Lower leg skin (tissue), 4 donors: ENCODE results near the gene CYTH1. TPM values are rescaled to one million over a fixed set of nuclear protein-coding genes. Genes with fewer than 3 reads are reported as not detected.
A peak's percentile ranks its signal among the peaks of the same experiment; 100 is the strongest.
"Not testable (repeated sequence)": the region's sequence is repeated elsewhere in the genome, so short reads cannot be mapped to it uniquely, and the experiment has no call there.

ENCODE experiments used
- DNase-seq, 2 donors: peaks; one replicate each; pipeline ENCODE4 v3.0.0-alpha.2; 2019; ENCODE audit warnings: low spot score in 2 of 2
- H3K4me3 ChIP-seq: fragments of 200-600 bp; sonication (generic); 2 replicates; pipeline ENCODE4 v1.5.1; 2017; ENCODE audit warnings: mild to moderate bottlenecking, low read depth; ENCODE audit not compliant: poor library complexity, severe bottlenecking
- POLR2A ChIP-seq, 2 donors: fragments of 450-650 bp; IDR thresholded peaks; one replicate each; pipeline ENCODE4 v1.6.1; 2016 to 2017; ENCODE audit warnings: antibody characterized with exemption in 2 of 2, mild to moderate bottlenecking in 1 of 2, moderate library complexity in 1 of 2
- WGBS, 2 donors: methylation state at CpG; one replicate each; pipeline ENCODE4 v1.1.5; 2018; 5-methylcytosine and 5-hydroxymethylcytosine counted together
- intact Hi-C: fragments of 100-400 bp; cut with DNase I; formaldehyde crosslinking; loops from one replicate; pipeline ENCODE4 v1.15.0; 2023; ENCODE audit warnings: low total_unique reads
- total RNA-seq, 4 donors: library from RNA; depleted of rRNA; stranded (reverse); fragments of >200 nt; gene quantifications; one replicate each; pipeline ENCODE4 v1.1.0, GENCODE V29; 2016
- TF ChIP-seq, protein P1 (sequence below), 3 donors: fragments of 450-650 bp; IDR thresholded peaks; one replicate each; pipeline ENCODE4 v1.5.1; 2016; ENCODE audit warnings: antibody characterized with exemption in 3 of 3, mild to moderate bottlenecking in 3 of 3, moderate library complexity in 2 of 3

Gene CYTH1
- total RNA-seq, 4 donors from 2014 or later, result 53.7 to 79.4 (median 63.9) TPM

DNA sequence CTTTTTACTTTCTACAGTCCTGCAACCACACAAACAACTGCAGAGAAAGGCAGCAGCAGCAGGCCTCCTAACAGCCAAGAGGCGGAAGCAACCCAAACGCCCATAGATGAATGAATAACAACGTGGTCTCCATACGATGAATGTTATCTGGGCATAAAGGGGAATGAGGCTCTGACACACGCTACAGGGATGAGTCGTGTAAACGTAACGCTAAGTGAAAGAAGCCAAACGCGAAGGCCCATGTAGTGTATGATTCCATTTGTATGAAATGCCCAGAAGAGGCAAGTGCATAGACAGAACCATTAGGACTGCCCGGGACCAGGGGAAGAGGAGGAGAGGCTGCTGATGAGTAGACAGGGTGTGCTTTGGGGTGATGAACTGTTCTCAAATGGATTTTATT is 110.1 kb downstream of the CYTH1 start:
- intact Hi-C loops, result no loop called here
- 68 to 85% methylated on average over 11 of the region's 11 CpGs for WGBS, 2 donors
- H3K4me3 ChIP-seq, result no peak overlapping the region
- DNase-seq, result no peak
- TF ChIP-seq, protein P1, sequence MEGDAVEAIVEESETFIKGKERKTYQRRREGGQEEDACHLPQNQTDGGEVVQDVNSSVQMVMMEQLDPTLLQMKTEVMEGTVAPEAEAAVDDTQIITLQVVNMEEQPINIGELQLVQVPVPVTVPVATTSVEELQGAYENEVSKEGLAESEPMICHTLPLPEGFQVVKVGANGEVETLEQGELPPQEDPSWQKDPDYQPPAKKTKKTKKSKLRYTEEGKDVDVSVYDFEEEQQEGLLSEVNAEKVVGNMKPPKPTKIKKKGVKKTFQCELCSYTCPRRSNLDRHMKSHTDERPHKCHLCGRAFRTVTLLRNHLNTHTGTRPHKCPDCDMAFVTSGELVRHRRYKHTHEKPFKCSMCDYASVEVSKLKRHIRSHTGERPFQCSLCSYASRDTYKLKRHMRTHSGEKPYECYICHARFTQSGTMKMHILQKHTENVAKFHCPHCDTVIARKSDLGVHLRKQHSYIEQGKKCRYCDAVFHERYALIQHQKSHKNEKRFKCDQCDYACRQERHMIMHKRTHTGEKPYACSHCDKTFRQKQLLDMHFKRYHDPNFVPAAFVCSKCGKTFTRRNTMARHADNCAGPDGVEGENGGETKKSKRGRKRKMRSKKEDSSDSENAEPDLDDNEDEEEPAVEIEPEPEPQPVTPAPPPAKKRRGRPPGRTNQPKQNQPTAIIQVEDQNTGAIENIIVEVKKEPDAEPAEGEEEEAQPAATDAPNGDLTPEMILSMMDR (IDR thresholded peaks at IDR 0.05), result no peak
- TF ChIP-seq POLR2A (IDR thresholded peaks at IDR 0.05), result no peak

GRCh38 chr17:78671726-78672001 is 110.4 kb downstream of the CYTH1 start:
- 50 to 58% methylated on average over 3 of the region's 3 CpGs for WGBS, 2 donors
- DNase-seq, H3K4me3 ChIP-seq, intact Hi-C loops: not testable (repeated sequence)

DNA sequence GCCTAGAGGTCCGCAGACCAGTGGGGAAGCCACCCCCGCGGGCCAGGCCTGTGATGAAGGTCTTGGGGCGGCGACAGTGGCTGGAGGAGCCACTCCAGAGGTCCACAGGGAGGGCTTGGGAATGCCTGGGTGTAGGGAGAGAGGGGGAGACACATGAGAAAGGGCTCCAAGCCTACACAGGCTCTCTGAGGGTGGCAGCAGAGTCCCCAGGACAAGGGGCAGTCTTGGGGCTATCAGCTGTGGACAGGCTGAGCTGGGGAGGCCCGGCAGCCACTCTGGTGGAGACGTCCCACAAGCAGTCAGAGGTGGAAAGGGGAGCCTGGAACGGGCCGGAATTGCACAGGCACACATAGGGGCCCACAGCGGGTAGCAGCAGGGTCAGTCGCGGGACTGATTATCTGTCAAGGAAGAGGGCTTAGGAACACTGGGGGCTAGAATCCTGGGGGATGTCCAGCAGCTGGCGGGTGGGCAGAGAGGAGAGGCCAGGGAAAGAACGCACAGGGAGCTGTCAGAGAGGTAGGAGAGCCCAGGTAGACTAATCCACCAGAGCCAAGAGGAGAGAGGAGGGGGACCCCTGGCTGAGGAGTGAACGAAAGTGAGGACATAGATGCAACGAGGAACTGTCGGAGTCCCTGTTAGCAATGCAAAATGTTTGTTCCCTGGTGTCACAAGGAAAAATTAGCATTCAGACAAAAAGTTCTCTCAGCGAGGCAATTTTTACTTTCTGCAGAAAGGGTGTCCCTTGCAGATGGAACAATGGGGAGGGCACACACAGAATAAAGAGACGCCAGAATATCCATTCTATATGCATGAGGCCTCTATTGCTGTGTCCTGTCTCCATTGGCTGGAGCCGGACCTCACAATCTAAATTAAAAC is 111.0 kb downstream of the CYTH1 start:
- no peak for DNase-seq
- TF ChIP-seq, protein P1 (IDR thresholded peaks at IDR 0.05), result no peak
- TF ChIP-seq POLR2A (IDR thresholded peaks at IDR 0.05), result no peak
- no peak overlapping the region for H3K4me3 ChIP-seq
- WGBS, 2 donors, result 90 to 91% methylated on average over 20 of the region's 20 CpGs
- intact Hi-C loops, result no loop called here

DNA sequence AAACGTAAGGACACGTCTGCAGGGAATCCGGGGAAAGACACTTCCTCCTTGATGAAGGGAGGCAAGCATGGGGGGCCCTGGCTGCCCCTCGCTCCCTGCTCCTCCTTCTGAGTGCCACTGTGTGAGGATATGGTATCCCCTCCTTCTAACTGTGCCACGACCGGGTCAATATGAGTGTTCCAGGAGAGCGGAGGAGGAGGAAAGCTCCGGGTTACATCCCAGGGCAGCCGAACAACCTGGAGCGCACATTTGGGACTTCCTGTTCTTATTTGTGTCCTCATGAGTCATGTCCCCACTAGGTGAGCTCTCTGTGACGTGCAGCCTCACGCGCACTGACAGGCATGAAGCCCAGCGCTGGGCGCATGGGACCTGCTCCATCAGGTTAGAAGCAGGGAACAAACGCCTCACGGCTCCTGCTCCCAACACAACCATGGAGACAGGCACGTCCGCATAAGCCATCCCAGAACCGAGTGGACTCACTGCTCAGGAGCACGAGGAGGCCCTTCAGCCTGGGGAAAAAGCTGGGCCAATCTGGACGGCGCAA is 112.0 kb downstream of the CYTH1 start:
- 61% methylated on average over 23 of the region's 23 CpGs for WGBS, 2 donors
- intact Hi-C loops, result loop anchor here (10.0 kb wide), 1 partner anchor 1935 kb away; no protein-coding TSS in a partner anchor
- TF ChIP-seq, protein P1 (IDR thresholded peaks at IDR 0.05), result no peak
- TF ChIP-seq POLR2A (IDR thresholded peaks at IDR 0.05), result no peak
- peak in 1 of 2 donors; percentile 57 for DNase-seq
- no peak overlapping the region for H3K4me3 ChIP-seq

- TF ChIP-seq, protein P1 (IDR thresholded peaks at IDR 0.05), result no peak
- TF ChIP-seq POLR2A (IDR thresholded peaks at IDR 0.05), result no peak
- H3K4me3 ChIP-seq, result no peak overlapping the region
- DNase-seq, result no peak
- WGBS, 2 donors, result 90 to 91% methylated on average over 22 of the region's 22 CpGs
- intact Hi-C loops, result loop anchor here (10.0 kb wide), 1 partner anchor 1935 kb away; no protein-coding TSS in a partner anchor
Measured at GRCh38 chr17:78669256-78669974, 112.7 kb downstream of the CYTH1 start.

- no peak for DNase-seq
- intact Hi-C loops, result loop anchor here (10.0 kb wide), 1 partner anchor 1936 kb away; no protein-coding TSS in a partner anchor
- WGBS, 2 donors, result 89% methylated on average over 4 of the region's 4 CpGs
- TF ChIP-seq POLR2A (IDR thresholded peaks at IDR 0.05), result no peak
- TF ChIP-seq, protein P1 (IDR thresholded peaks at IDR 0.05), result no peak
- no peak overlapping the region for H3K4me3 ChIP-seq
Measured at GRCh38 chr17:78668847-78669246, 113.2 kb downstream of the CYTH1 start.
